Stimulated activated naive CD8-positive, alpha-beta T cell treated with anti-CD3 and anti-CD28 coated beads, Interleukin-15, amount 100 ng/mL, for 72 hours (primary cell): ENCODE data around the gene SEPHS2.

Experiments used
- ATAC-seq: fragments of 150-1000 bp; cut with Tn5 transposase; 2 replicates; pipeline ENCODE4 v1.10.0; 2021; ENCODE audit warnings: mild to moderate bottlenecking, moderate library complexity
- DNase-seq, 2 donors: peaks; one replicate each; pipeline ENCODE4 v3.0.0; 2021 to 2022
- H3K27ac Mint-ChIP-seq, 2 donors: one replicate each; pipeline ENCODE4 v1.8.0; 2022; ENCODE audit warnings: mild to moderate bottlenecking in 2 of 2, mixed read lengths in 2 of 2, moderate library complexity in 2 of 2
- H3K27me3 Mint-ChIP-seq: one replicate; pipeline ENCODE4 v1.8.0; 2022; ENCODE audit warnings: mixed read lengths
- H3K4me1 Mint-ChIP-seq: one replicate; pipeline ENCODE4 v1.8.0; 2022; ENCODE audit warnings: mild to moderate bottlenecking, mixed read lengths
- H3K4me3 Mint-ChIP-seq, 2 donors: one replicate each; pipeline ENCODE4 v1.8.0; 2022; ENCODE audit warnings: mild to moderate bottlenecking in 2 of 2, mixed read lengths in 2 of 2, moderate library complexity in 1 of 2
- H3K9me3 Mint-ChIP-seq, 2 donors: one replicate each; pipeline ENCODE4 v1.8.0; 2022; ENCODE audit warnings: mixed read lengths in 2 of 2

Gene SEPHS2

GRCh38 chr16:30418350-30419181 lies 27.1 kb downstream of the SEPHS2 start:
- Mint-ChIP-seq H3K27ac (peak overlapping the region in 1 of 2 donors; percentile 26), H3K9me3 (no peaks in the 10 kb centered on the region), H3K27me3 (no peaks in the 10 kb centered on the region), H3K4me1 (peaks cover 38% of the 10 kb centered on the region), H3K4me3 (peak overlapping the region; percentile 27 to 74)
- ATAC-seq (no peak), DNase-seq (no peak)

GRCh38 chr16:30417529-30418349 lies 27.9 kb downstream of the SEPHS2 start:
- ATAC-seq (peak; percentile 96), DNase-seq (peak; percentile 87 to 92)
- H3K27me3 Mint-ChIP-seq: no peaks in the 10 kb centered on the region
- peaks cover 41% of the 10 kb centered on the region for H3K4me1 Mint-ChIP-seq
- H3K9me3 Mint-ChIP-seq: no peaks in the 10 kb centered on the region
- no peak overlapping the region for H3K27ac Mint-ChIP-seq
- peak overlapping the region; percentile 56 to 74 for H3K4me3 Mint-ChIP-seq

- ATAC-seq (no peak), DNase-seq (no peak)
- Mint-ChIP-seq H3K27me3 (no peaks in the 10 kb centered on the region), H3K4me1 (peaks cover 48% of the 10 kb centered on the region), H3K27ac (no peak overlapping the region), H3K9me3 (no peaks in the 10 kb centered on the region), H3K4me3 (peak overlapping the region; percentile 11 to 65)
Measured at GRCh38 chr16:30416624-30417528, 28.8 kb downstream of the SEPHS2 start.

GRCh38 chr16:30416047-30416603 lies 29.5 kb downstream of the SEPHS2 start:
- Mint-ChIP-seq H3K27me3 (no peaks in the 10 kb centered on the region), H3K4me3 (no peak overlapping the region), H3K9me3 (no peaks in the 10 kb centered on the region), H3K27ac (no peak overlapping the region), H3K4me1 (peaks cover 51% of the 10 kb centered on the region)
- DNase-seq (no peak), ATAC-seq (no peak)

GRCh38 chr16:30414159-30414558 lies 31.5 kb downstream of the SEPHS2 start:
- ATAC-seq: no peak
- no peaks in the 10 kb centered on the region for H3K9me3 Mint-ChIP-seq
- no peak for DNase-seq
- H3K27ac Mint-ChIP-seq: no peak overlapping the region
- H3K27me3 Mint-ChIP-seq: no peaks in the 10 kb centered on the region
- peaks cover 58% of the 10 kb centered on the region for H3K4me1 Mint-ChIP-seq
- no peak overlapping the region for H3K4me3 Mint-ChIP-seq

- ATAC-seq: no peak
- H3K4me3 Mint-ChIP-seq: no peak overlapping the region
- H3K9me3 Mint-ChIP-seq: no peaks in the 10 kb centered on the region
- H3K27me3 Mint-ChIP-seq: no peaks in the 10 kb centered on the region
- no peak for DNase-seq
- H3K4me1 Mint-ChIP-seq: peaks cover 58% of the 10 kb centered on the region
- peak overlapping the region in 1 of 2 donors; percentile 65 for H3K27ac Mint-ChIP-seq
Measured at GRCh38 chr16:30413112-30413806, 32.4 kb downstream of the SEPHS2 start.

GRCh38 chr16:30409125-30410060 lies 36.3 kb downstream of the SEPHS2 start:
- Mint-ChIP-seq H3K9me3 (no peaks in the 10 kb centered on the region), H3K4me1 (peaks cover 37% of the 10 kb centered on the region), H3K27me3 (no peaks in the 10 kb centered on the region), H3K27ac (peak overlapping the region in 1 of 2 donors; percentile 36), H3K4me3 (peak overlapping the region; percentile 62 to 93)
- peak; percentile 67 for ATAC-seq
- peak; percentile 90 to 91 for DNase-seq

GRCh38 chr16:30407804-30408534 lies 37.7 kb downstream of the SEPHS2 start:
- ATAC-seq (no peak), DNase-seq (no peak)
- Mint-ChIP-seq H3K4me3 (peak overlapping the region; percentile 88 to 93), H3K27me3 (peaks cover 6% of the 10 kb centered on the region), H3K4me1 (peaks cover 31% of the 10 kb centered on the region), H3K27ac (peak overlapping the region; percentile 64 to 78), H3K9me3 (no peaks in the 10 kb centered on the region)

- peak within 1 kb of the TSS; percentile 88 to 93 for H3K4me3 Mint-ChIP-seq
Measured at GRCh38 chr16:30407102-30407803, 38.4 kb downstream of the SEPHS2 start, which contains the start of gene ZNF771. TSS of gene ZNF771 (plus strand) at chr16:30407606. CDS start at chr16:30408054, 448 bp downstream.

GRCh38 chr16:30406795-30407101 lies 38.9 kb downstream of the SEPHS2 start:
- peak overlapping the region; percentile 95 to 98 for H3K27ac Mint-ChIP-seq
- H3K4me1 Mint-ChIP-seq: peaks cover 25% of the 10 kb centered on the region
- no peaks in the 10 kb centered on the region for H3K9me3 Mint-ChIP-seq
- peak overlapping the region; percentile 88 to 93 for H3K4me3 Mint-ChIP-seq
- ATAC-seq (peak; percentile 46), DNase-seq (no peak)
- H3K27me3 Mint-ChIP-seq: peaks cover 7% of the 10 kb centered on the region

More at GRCh38 chr16:30407102-30407803, 38.4 kb downstream of the SEPHS2 start, which contains the start of gene ZNF771:
- H3K4me1 Mint-ChIP-seq: peaks cover 28% of the 10 kb centered on the region
- DNase-seq: peak; percentile 90
- H3K27me3 Mint-ChIP-seq: peaks cover 7% of the 10 kb centered on the region
- no peaks in the 10 kb centered on the region for H3K9me3 Mint-ChIP-seq
- peak within 1 kb of the TSS; percentile 95 to 98 for H3K27ac Mint-ChIP-seq
- ATAC-seq: peak; percentile 89

GRCh38 chr16:30401768-30402425 lies 43.8 kb downstream of the SEPHS2 start:
- H3K4me1 Mint-ChIP-seq: peaks cover 50% of the 10 kb centered on the region
- H3K4me3 Mint-ChIP-seq: peak overlapping the region; percentile 93 to 95
- ATAC-seq (no peak), DNase-seq (no peak)
- peaks cover 7% of the 10 kb centered on the region for H3K27me3 Mint-ChIP-seq
- no peaks in the 10 kb centered on the region for H3K9me3 Mint-ChIP-seq
- no peak overlapping the region for H3K27ac Mint-ChIP-seq
